ENCODE data around the gene DEFB108B. TPM values are rescaled to one million over a fixed set of nuclear protein-coding genes. Genes with fewer than 3 reads are reported as not detected.
"Not testable (repeated sequence)": the region's sequence is repeated elsewhere in the genome, so short reads cannot be mapped to it uniquely, and the experiment has no call there.

Gene DEFB108B
- polyA plus RNA-seq (ENCODE audit: insufficient read length): 0.23 TPM
- long read RNA-seq, donor 1: 0 reads
- long read RNA-seq, donor 2: 0 reads
- long read RNA-seq, donor 3: 0 reads
- long read RNA-seq, donor 4: 0 reads
- long read RNA-seq, donor 5: 0 reads
- long read RNA-seq, donor 6: 0 reads
- long read RNA-seq, donor 7: 0 reads
- long read RNA-seq, donor 8: 0 reads

DNA sequence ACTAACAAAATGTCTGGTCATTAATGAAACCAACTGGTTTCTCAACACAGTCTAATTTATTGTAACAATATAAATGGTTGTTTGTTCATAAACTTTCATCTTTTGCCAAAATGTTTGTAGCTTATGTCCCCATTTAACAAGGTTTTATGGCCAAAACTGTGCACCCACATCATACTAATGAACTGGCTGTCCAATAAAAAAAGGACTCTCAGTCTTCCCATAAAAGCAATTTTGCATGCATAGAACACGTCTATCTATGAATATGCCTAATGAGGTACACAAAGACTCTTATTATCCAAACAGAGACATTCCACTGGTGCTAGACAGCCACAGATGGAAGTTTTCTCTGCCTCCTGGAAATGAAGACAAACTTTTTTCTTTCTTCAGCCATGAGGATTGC lies at the start of gene DEFB108B:
DEFB108B (plus strand) TSS at position 390 of the 400 bp plus-strand sequence; CDS start at position 390, 0 bp downstream.
- DNase-seq: not testable (repeated sequence)

- DNase-seq: peak; percentile 85
Measured at GRCh38 chr11:71786114-71786847, 46.7 kb upstream of the DEFB108B start.

DNA sequence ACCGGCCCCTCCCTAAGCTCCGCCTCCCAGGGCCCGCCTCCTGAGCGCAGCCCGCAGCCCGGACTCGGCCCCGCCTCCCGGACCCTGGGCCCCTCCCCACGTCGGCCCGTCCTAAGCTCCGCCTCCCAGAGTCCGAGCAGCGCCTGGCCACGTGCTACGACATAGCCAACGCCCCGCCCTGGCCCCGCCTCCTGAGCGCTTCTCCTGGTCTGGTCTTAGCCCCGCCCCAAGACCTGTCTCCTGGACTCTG lies 46.2 kb upstream of the DEFB108B start:
- peak; percentile 99 for DNase-seq

GRCh38 chr11:71787098-71787823 lies 45.7 kb upstream of the DEFB108B start:
- DNase-seq: peak; percentile 93

DNA sequence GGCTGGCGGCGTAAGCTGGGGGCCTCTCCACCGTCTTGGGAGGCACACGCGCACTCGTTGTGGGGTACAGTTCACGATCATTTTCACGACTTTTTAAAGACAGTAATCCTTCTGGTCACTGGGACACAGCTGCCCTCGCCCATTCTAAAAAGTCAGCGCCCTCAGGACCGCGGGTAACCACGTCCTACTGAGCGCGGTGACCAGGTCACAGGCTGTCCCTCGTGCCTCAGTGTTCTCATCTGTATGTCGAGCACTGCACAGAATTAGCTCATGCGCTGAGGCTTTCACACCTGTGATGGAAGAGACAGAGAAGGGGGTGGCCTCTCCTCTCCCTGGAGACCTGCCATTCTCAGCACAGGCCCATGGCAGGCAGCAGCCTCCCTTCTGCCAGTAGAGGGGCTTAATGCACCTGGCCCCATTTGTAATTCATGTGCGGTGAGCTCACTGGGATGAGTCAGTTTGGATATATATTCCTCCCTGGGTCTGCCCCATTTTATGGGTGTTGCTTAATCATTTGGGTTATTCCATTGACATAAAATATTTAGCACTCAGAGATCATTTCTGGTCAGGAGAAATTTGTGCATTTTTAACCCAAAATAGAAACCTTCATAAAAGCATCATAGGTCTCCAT lies 45.1 kb upstream of the DEFB108B start:
- not testable (repeated sequence) for DNase-seq

- DNase-seq: not testable (repeated sequence)
Measured at GRCh38 chr11:71789444-71790196, 43.4 kb upstream of the DEFB108B start.

- not testable (repeated sequence) for DNase-seq
Measured at GRCh38 chr11:71791111-71791510, 41.9 kb upstream of the DEFB108B start.

DNA sequence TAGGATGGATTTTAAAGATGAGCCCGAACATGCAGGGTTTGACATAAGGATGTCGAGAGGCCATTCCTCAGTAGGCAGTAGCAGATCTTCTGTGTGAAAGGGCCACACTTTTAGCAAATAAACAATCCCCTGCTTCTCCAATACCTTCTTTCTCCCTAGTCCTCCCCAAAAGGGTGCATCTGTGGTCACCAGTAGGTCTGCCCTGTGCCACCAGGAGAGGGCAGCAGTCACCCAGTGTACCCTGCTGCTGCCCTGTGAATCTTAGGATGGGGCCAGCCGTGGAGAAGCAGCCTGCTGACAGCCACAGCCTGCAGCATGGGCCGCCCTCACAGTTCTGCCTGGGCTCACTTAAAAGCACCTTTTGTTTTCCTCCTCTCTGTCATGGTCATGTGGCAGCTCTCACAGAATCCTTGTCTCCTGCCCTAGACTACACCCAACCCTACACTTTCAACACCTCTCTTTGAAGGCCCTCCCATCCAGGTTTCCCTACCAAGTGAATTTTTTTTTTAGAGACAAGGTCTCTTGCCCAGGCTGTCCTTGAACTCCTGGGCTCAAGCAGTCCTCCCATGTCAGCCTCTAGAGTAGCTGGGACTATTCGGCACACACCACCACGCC lies 40.3 kb upstream of the DEFB108B start:
- not testable (repeated sequence) for DNase-seq

GRCh38 chr11:71794386-71795040 lies 38.5 kb upstream of the DEFB108B start:
- DNase-seq: not testable (repeated sequence)

DNA sequence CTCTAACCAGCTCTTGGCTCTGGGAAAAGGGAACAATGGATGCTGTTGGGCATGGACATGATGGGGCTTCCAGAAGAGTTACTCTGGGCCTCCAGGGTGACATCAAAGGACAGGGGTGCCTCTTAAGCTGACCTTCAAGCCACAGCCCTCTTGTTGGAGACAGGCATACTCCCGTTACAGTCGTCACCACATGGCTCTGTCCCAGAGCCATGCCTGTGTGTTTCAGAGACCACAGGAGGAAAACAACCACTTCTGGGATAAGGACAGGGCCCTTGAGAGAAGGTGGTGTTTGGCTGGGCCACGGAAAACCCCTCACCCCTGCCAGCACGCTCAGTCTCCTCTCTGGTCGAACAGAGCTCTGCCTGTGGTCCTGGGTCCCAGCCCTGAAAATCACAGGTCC lies 37.8 kb upstream of the DEFB108B start:
- DNase-seq: not testable (repeated sequence)

- DNase-seq: not testable (repeated sequence)
Measured at GRCh38 chr11:71796016-71796415, 37.0 kb upstream of the DEFB108B start.

DNA sequence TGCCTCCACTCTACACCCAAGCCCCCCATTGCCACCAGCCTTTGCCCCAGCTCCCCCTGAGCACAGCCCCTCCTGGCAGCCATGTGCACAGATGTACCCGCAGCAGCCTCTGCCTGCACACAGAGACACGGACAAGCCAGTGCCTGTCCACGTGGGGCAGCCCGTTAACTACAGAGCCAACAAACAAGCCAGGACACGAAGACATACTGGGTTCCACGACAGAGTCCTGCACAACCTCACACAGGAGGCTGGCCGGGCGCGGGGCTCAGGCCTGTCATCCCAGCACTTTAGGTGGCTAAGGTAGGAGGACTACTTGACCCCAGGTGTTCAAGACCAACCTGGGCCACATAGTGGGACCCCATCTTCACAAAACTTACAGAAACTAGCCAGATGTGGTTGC lies 36.2 kb upstream of the DEFB108B start:
- not testable (repeated sequence) for DNase-seq

GRCh38 chr11:71799556-71800128 lies 33.4 kb upstream of the DEFB108B start:
- DNase-seq: not testable (repeated sequence)

- peak; percentile 59 for DNase-seq
Measured at GRCh38 chr11:71800335-71800953, 32.6 kb upstream of the DEFB108B start.

DNA sequence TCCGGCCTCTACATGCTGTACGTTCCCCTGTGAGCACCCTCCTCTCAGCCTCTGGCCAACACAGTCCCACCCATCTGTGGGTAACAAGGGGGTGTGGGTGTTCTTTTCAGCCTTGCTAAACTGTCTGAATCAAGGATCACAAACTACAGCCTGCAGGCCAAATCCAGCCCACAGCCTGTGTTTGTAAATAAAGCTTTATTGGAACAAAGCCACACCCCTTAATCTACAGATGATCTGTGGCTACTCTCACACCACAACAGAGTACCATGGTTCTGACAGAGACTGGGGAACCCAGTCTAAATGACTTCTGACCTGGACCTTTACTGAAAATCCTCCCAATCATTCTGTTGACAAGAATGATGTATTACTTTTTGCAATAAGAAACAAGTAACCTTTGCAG lies 32.0 kb upstream of the DEFB108B start:
- DNase-seq: not testable (repeated sequence)

GRCh38 chr11:71802874-71803273 lies 30.1 kb upstream of the DEFB108B start:
- not testable (repeated sequence) for DNase-seq

GRCh38 chr11:71804158-71804947 lies 28.6 kb upstream of the DEFB108B start:
- not testable (repeated sequence) for DNase-seq

- DNase-seq: not testable (repeated sequence)
Measured at GRCh38 chr11:71812529-71812928, 20.5 kb upstream of the DEFB108B start.
